GM13977 (cell line): Measurements from ENCODE around the gene CBX2.

Experiments
- DNase-seq: peaks from one replicate; pipeline ENCODE4 v3.0.0; 2012; ENCODE audit warnings: low spot score
- in situ Hi-C: fragments of 300-500 bp; cut with MboI; formaldehyde crosslinking; loops from one replicate; pipeline ENCODE4 v1.12.0; 2022; ENCODE audit warnings: low sequenced_read_pairs, low pct_unique_long_range_greater_than_20kb, mixed read lengths, inconsistent platforms; ENCODE audit not compliant: unreplicated experiment
- TF ChIP-seq, protein P1 (sequence below): IDR thresholded peaks from 2 replicates; pipeline ENCODE4 v1.5.1; 2012; ENCODE audit warnings: mild to moderate bottlenecking, control low read depth; ENCODE audit not compliant: insufficient read depth; ENCODE audit errors: extremely low read depth, missing control alignments

CBX2 gene

DNA sequence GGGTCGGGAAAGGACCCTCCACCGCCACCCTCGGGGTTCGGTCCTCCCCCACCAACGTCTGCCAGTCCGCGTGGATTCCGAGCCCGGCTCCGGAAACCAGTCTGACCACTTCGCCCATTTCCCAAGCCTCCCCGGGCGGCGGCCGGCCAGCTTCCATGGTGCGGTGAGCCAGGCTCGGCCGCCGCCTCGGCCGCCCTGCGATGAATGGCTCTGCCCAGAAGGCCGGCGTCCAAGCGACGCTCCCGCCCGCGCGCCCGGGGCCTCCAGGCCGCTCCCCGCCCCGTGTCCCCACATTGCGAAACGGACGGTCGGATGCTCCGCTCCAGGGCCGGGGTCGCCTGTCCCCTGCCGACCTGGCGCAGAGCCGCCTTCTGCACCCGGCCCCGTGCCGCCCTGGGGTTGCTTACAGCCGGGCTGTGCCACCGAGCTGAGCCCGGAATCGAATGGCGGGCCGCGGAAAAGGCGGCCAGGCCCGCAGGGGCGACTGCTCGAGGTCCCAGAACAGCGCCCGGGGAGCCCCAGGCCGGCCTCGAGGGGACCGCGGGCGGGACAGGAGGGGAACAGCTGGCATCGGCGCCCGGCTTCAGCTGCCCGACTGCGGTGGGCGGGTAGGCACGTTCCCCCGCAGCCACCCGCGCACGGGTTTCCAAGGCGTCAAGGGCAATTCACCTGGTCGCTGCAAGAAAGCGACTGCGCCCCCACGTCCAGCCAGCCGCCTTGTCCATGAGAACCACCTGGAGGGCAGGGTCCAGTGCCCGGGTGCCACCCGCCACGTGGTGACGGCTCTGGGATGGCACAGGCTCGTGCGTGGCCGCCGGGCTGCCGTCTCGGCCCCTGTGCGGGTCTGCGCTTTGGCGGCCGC is 37.3 kb downstream of the CBX2 start:
- no peak for DNase-seq
- TF ChIP-seq, protein P1, sequence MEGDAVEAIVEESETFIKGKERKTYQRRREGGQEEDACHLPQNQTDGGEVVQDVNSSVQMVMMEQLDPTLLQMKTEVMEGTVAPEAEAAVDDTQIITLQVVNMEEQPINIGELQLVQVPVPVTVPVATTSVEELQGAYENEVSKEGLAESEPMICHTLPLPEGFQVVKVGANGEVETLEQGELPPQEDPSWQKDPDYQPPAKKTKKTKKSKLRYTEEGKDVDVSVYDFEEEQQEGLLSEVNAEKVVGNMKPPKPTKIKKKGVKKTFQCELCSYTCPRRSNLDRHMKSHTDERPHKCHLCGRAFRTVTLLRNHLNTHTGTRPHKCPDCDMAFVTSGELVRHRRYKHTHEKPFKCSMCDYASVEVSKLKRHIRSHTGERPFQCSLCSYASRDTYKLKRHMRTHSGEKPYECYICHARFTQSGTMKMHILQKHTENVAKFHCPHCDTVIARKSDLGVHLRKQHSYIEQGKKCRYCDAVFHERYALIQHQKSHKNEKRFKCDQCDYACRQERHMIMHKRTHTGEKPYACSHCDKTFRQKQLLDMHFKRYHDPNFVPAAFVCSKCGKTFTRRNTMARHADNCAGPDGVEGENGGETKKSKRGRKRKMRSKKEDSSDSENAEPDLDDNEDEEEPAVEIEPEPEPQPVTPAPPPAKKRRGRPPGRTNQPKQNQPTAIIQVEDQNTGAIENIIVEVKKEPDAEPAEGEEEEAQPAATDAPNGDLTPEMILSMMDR, result no peak
- in situ Hi-C loops, result no loop called here

DNA sequence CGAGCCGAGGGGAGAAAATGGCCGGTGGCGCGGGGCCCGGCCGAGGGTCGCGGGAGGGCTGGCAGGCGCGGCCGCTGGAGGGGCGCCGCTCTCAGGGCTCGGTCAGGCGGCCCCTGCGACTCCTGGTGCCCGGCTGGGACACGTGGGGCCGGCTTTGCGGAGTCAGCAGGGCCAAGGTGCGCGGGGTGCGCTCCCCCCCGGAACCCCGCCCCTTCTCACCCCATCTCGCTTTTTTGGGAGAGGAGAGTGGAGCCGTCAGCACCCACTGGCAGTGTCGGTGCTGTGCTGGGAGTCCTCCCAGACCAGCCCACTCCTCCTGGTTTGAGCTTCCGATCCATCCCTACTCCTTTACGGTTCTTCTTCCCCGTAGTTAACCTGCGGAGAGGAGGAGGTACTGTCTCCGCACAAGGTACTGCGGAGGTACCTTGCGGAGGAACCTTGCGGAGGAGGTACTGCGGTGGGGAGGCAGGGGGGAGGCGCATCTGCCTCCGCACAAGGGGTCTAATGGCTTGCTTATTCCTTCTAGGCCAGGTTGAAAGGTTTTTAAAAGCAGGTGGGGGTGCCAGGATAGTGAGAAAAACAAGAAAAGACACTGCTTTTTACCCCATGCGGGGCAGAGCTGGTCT is 38.0 kb downstream of the CBX2 start:
- in situ Hi-C loops, result no loop called here
- TF ChIP-seq, protein P1, result no peak
- no peak for DNase-seq

DNA sequence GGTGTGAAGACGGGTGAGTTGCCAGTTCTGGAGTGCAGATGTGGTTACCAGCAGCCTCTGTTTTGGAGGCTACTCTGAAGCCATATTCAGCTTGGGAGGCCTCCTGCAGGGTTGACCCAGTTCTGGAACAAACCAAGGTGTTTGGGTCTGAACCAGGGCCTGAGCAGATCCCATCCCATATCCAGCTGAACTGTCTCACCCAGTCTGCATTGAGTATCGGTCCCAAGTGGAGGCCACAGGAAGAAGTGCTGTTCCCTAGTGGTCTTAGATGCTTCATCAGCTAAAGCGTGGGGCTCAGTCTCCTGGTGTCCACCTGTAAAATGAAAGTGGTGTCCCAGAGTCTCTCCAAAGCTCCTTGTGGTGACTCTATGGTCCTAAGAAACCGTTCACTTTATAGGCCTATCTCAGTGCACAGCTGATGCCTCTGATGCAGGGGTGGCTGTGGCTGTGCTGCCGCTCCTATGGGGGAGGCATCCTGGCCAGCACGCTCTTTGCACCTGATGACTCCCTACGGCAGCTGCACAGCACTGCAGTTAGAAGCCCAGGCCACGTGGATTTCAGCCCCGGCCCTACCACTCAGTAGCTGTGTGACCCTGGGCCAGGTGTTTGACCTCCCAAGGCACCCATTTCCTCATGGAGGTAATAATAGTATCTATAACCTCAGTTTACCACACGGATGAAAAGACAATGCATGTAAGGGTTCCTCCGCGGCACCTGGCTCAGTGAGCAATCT is 40.2 kb downstream of the CBX2 start:
- TF ChIP-seq, protein P1, result no peak
- in situ Hi-C loops, result no loop called here
- DNase-seq, result no peak

DNA sequence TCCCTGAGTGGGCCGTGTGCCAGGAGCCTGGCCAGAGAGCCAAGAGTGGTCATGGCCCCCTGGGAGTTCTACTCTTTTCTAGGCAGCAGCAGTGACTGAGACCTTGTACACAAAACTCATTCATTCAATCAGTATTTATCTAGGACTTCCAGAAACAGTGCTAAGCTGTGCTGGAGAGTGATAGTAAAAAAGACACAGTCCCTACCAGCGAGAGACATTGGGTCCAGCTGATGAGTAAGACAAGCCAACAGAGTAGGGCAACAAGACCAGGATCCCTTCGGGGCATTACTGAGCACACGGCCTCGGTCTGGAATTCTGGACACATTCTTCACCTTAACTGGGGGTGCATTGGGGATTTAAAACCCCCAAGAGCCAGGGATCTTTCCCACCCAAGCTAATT is 41.1 kb downstream of the CBX2 start:
- no peak for DNase-seq
- in situ Hi-C loops, result no loop called here
- TF ChIP-seq, protein P1, result no peak

DNA sequence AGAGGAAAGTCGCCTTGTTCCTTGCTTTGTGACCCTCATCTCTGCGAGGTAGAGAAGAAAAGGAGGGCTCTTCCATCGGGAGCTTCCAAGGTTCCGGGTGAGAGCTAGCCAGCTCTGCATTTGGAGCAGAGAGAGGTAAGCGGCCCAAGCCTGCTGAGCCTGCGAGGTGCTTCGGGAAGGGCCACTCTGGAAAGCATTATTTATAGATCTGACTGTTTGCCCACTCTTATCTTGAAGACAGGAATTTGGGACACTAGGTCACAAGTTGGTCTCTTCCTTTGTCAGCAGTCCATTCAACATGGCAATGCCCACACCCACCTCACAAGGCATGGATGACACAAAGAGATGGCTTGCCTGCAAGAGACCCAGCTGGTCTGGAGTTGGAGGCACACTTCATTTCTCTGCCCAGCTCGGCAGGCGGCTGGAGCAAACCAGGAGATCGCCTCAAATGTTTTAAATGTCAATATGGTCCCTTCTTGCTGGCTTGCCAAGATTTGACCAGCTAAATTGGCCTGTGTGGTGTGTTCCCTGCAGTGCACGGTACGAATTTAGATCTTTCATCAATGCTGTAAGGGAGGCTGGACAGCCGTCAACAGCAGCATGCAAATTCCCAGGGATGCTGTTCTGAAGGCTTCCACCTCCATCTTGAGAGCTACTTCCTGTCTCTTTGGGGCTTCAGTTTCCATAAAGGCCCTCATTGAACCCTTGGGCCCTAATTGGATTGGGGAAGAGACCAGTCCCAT is 41.8 kb downstream of the CBX2 start:
- no peak for DNase-seq
- in situ Hi-C loops, result no loop called here
- TF ChIP-seq, protein P1, result no peak

DNA sequence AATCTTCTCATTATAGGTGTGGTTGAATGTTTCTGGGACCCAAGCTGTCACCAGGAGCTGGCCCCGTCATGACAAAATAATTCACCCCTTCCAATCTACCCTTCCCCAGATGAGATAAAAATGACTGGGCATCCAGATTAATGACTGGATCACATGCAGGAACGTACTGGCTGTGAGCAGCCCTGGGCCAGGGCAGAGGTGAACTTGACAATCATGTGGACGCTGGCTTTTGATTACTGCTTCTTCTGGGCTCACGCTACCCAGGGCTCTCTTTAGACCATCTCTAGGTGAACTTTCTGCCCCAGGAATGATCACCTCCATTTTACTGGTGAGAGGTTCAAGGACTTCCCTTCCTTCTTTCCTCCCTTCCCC is 43.0 kb downstream of the CBX2 start:
- TF ChIP-seq, protein P1, result no peak
- DNase-seq, result no peak
- in situ Hi-C loops, result no loop called here
